GM12864 (cell line): ENCODE data around the gene VIPR2.

Experiments used
- DNase-seq: peaks from one replicate; pipeline ENCODE4 v3.0.0-alpha.2; 2011; ENCODE audit warnings: low read depth
- H3K4me3 ChIP-seq: 2 replicates; pipeline ENCODE4 v1.5.1; 2011; ENCODE audit warnings: mild to moderate bottlenecking, low read depth, low read length, control low read depth
- CTCF ChIP-seq: IDR thresholded peaks from 2 replicates; pipeline ENCODE4 v1.5.1; 2011; ENCODE audit warnings: low read depth, mild to moderate bottlenecking, moderate library complexity, low read length, control low read depth, inconsistent platforms; ENCODE audit errors: missing control alignments

VIPR2 gene

GRCh38 chr7:159068488-159068811 is 76.2 kb downstream of the VIPR2 start:
- no peak for DNase-seq
- no peak for TF ChIP-seq CTCF
- no peak overlapping the region for H3K4me3 ChIP-seq

GRCh38 chr7:159067576-159068487 is 76.8 kb downstream of the VIPR2 start:
- no peak overlapping the region for H3K4me3 ChIP-seq
- DNase-seq: no peak
- no peak for TF ChIP-seq CTCF

GRCh38 chr7:159066816-159067575 is 77.7 kb downstream of the VIPR2 start:
- H3K4me3 ChIP-seq: no peak overlapping the region
- no peak for TF ChIP-seq CTCF
- DNase-seq: no peak

GRCh38 chr7:159065852-159066480 is 78.7 kb downstream of the VIPR2 start:
- TF ChIP-seq CTCF: no peak
- no peak overlapping the region for H3K4me3 ChIP-seq
- no peak for DNase-seq

- H3K4me3 ChIP-seq: no peak overlapping the region
- no peak for TF ChIP-seq CTCF
- DNase-seq: no peak
These were observed 79.7 kb downstream of the VIPR2 start for GRCh38 chr7:159064816-159065510.

GRCh38 chr7:159064121-159064815 is 80.4 kb downstream of the VIPR2 start:
- DNase-seq: no peak
- TF ChIP-seq CTCF: no peak
- no peak overlapping the region for H3K4me3 ChIP-seq
